Type B pancreatic cell (in vitro differentiated cells): Measurements from ENCODE around the gene LGI2. TPM values are rescaled to one million over a fixed set of nuclear protein-coding genes. Genes with fewer than 3 reads are reported as not detected.

Experiments used
- total RNA-seq: library from RNA; stranded (reverse); gene quantifications from 2 replicates; pipeline ENCODE4 v1.2.1, GENCODE V29; 2021; ENCODE audit warnings: low replicate concordance

LGI2 gene
- total RNA-seq, 1 donor from 2014 or later, result 5.4 TPM

Other genes with a start within 250 kb of the LGI2 start
- gene SOD3, start 235.4 kb downstream of the LGI2 start, total RNA-seq, result 3.8 and 5.4 TPM in 2 replicates
- gene CCDC149, start 117.9 kb downstream of the LGI2 start, total RNA-seq, result 8.8 and 9.1 TPM in 2 replicates
- 8.0 and 8.7 TPM in 2 replicates for gene SEPSECS, start 129.5 kb upstream of the LGI2 start, total RNA-seq
- 14.1 and 19.2 TPM in 2 replicates for gene PI4K2B, start 203.1 kb upstream of the LGI2 start, total RNA-seq